Suppressor macrophage treated with lipopolysaccharide for 4 hours (primary cell): Measurements from ENCODE around the gene UPP2.
A peak's percentile ranks its signal among the peaks of the same experiment; 100 is the strongest.

ENCODE experiments used
- DNase-seq: peaks from one replicate; pipeline ENCODE4 v3.0.0-alpha.2; 2020

Gene UPP2

GRCh38 chr2:158112992-158113391 lies 11.3 kb downstream of the UPP2 start:
- no peak for DNase-seq

DNA sequence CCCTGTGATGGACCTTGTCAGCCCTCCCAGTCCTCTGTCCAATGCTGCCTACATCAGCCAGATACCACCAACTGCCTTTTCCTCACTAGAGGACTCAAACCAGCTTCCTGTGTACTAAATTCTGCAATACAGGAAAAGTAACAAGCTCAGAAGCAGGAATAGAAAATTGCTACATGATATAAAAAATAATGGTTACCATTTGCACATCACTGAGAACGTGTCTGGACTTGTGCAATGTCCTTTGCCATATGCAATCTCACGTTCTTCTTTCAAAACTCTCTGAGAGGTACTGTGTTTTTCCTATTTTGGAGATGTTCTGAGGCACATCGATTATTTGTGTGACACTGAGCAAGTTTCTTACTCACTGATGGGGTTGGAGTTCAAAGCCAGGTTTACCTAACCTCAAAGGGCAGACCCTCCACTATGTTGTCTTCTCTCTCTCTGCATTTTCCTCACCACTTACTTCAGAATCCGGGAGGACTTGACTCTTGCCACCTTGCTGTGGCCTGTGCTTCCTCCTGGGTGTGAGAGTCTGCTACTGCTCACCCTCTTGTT lies 12.1 kb downstream of the UPP2 start:
- peak; percentile 39 for DNase-seq

- DNase-seq = no peak
Observed at GRCh38 chr2:158114516-158114915, 12.8 kb downstream of the UPP2 start.

GRCh38 chr2:158115202-158115767 lies 13.6 kb downstream of the UPP2 start:
- DNase-seq = no peak

DNA sequence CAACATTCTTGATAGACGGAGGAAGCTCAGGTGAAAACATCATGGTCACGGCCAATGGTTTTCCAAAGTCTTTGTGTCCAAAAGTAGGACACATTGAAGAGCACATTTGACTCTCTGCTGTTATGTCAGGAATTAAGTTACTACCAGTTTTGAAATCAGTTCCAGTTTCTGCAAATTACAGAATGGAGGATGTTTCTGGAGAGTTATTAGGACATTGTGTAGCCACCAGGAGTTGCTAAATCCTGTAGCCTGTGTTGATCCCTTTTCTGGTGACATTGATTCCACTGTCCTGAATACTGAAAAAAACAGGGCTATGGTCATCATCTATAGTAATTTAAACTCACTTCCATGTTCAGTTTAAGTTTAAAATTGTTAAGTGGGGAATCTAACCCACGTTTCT lies 15.3 kb downstream of the UPP2 start:
- peak; percentile 27 for DNase-seq

GRCh38 chr2:158120102-158120501 lies 18.4 kb downstream of the UPP2 start:
- DNase-seq = no peak

DNA sequence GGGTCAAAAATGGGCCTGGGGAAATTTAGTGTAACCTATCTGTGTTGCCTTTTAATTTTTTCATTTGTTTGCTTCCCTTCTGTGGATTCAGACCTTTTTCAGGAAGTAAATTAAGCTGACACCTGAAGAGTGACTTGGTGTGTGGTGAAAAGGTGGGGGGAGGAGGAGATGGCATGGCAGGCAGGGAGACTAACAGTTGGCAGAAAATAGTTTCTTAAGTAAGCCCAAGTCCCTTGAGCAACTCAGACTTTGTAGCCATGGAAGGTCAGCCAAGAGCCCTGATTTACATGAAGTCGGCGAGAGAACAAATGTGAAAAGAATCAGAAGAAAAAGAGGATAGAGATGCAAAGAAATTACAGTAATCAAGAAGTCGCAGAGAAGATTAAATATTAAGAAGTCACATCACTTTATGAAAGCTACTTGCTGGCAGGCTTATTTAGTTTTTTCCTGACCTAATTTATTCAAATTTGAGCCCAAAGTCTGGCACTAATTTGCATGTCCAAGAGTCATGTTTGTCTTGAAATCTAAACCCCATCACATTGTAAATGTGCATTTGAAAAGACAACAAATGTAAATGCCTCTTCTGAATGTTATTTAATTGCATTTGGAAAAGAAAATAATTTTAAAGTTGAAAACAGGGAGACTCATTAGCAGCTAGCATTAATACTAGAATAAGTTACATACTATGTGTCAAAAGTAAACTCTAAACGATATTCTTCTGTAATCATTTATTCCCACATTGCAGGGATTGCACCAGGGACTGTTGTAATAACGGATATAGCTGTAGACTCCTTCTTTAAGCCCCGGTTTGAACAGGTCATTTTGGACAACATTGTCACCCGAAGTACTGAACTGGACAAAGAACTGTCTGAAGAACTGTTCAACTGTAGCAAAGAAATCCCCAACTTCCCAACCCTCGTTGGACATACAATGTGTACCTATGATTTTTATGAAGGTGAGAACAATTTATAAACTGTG lies 19.3 kb downstream of the UPP2 start:
- DNase-seq = no peak

DNA sequence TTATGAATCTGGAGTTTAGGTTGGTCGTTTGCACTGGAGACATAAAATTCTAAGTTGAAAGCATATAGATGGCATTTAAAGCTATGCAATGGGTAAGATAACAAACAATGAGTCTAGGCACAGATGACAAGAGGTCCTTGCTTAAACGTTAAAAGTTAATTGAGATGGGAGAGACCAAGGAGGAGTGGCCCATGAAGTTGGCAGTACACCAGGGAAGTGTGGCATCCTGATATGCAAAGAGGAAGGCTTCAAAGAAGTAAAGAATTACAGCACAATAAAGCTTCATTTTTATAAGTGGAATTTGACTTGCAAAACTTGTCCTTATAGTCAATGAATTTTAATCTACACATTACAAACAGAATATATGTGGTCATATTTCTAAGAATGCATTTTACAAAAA lies 23.2 kb downstream of the UPP2 start:
- no peak for DNase-seq

DNA sequence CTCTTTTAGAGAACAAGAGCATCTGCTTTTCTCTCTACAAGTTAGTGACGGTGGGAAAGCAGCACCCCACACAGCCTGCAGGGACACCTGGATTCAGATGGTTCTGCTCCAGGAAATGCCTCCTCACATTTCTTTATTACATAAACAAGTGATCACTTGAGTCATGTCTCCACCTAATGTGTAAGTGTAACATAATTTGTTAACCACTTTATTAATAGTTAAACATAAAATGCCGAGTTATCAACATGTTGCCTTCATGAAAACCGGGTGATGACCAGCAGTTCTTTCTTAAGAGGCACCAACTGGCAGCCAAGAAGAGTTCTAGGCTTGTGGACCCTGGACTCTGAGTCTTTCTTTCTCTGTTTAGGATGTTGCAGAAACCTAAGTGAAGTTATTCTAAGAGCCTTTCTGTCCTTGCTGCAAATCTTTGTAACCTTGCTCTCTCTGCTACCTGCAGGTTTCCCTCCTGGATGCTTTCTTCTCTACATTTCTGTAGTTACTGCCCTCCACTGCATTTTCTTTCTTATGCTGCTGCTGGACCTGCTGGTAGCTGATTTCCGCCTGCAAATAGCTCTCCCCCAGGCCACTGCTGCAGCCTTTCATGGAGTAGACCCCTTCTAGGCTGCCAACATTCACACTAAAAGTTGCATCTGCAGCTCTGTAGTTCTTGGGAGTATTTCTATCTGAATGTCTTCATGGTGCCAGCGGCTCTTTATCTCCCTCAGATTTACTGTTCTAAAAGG lies 24.3 kb downstream of the UPP2 start:
- DNase-seq = no peak

- DNase-seq = no peak
Observed at GRCh38 chr2:158127380-158127804, 25.7 kb downstream of the UPP2 start.

DNA sequence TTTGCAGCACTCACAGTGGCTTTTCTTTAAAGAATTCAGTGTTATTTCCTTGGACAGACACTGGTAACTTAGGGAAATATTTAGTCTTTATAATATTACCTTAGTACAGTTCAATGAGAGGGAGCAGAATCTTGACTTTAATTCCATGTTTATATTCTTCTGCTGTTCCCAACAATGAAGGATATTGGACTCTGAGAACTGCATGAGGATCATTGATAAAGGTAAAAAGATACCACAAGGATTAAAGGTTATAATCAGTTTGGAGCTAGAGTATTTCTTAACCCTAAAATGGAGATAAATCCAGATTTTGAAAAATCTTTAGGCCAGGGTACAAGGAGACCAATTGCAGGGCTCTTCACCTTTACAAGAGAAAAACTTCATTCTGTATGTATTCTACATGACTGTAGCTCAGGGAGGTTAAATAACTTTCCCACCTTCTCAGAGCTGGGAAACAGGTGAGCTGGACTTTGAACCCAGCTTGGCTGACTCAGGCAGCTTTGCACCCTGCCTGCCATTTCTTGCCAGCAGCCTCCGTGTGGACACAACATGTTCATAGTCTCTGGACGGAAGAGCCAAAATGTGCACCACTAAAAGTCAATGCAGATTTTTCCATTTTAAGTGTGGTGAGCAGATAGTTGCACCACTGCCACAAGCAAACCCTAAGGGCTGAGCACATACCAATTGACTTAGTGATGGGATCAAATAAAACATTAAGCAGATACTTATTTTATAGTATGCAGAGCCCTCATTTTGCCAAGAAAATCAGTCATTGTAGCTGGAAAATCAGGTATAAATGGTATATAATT lies 26.7 kb downstream of the UPP2 start:
- no peak for DNase-seq

DNA sequence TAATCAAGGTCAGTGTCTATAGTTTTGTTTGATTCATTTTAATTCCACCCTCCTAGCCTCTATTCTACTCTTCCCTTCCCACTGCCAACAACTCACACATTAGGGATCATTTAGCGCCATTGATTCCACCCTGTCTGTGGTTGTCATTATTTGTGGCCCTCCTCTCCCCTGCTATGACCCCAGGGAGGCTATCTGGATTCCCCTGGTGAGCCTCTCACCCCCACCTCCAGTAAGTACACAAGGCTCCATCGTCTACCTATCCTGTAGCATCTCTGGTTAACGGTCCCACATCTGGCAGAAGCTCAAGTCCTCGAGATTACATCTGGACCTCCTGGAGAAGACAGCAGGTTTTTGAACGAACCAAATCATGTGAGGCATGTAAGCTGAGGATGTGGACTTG lies 27.4 kb downstream of the UPP2 start:
- no peak for DNase-seq

DNA sequence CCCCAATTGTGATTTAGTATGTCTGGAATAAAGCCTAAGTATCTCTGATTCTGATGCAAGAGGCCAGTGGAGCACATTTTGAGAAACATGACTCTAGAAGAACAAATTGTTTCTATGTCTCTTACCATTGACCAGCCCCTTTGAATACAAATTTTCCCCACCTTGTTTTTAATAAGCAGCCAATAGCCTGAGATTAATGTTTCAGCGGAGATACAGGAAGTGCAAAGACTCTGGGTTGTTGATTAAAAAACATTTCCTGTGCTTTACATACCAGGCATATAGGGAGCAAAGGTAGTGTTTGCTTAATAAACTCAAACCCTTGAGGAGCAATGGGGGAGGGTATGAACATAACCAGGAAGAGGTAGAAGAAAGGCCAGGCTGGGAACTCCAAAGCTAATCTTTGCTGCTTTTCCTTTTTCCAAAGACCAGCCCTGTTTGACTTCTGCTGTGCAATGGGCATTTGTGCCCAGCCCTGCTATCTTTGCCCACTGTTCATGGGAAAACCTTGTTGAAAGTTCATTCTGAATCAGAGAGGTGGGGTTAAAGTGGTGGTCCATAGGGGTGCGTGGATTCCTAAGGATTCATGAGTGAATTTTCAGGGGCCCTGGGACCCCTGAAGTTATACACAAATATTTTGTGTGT lies 29.3 kb downstream of the UPP2 start:
- no peak for DNase-seq

DNA sequence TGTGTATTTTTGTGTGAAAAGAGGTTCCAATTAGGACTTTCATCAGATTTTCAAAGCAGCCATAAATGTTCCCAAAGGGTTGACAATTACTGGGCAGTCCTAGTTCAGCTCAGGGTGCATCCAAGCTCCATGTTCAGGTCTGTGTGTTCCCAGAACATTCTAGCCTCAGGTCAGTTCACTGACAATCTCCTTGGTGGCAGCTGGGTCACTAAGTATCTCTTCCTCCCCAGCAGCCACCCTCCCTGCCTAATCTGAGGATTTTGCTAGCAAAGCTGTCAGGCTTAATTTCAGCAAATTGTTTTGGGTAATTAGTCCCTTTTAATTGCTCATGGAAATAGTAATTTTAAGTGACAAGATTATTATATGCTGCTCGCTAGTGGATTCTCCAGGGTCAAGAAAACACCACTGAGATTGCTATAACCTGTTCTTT lies 29.8 kb downstream of the UPP2 start:
- no peak for DNase-seq

- DNase-seq = no peak
Observed at GRCh38 chr2:158131919-158132566, 30.4 kb downstream of the UPP2 start.

DNA sequence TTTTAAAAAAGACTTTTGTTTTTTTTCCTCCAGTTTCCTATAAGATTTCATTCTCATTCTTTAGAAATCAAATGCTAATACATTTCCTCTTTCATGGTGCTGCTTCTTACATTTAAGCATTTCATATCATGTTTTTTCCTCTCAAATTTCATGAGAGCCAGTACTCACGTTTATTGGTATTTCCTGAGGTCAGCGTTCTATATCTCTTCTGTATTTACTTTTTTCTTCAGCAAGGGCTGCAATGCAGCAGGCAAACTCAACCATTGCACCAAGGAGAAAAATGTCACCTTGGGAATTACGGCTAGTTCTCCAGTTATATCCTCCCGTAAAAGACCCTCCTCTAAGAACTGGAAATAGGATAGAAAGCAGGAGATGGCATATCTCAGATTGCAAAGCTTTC lies 32.4 kb downstream of the UPP2 start:
- DNase-seq = no peak

GRCh38 chr2:158134655-158135054 lies 33.0 kb downstream of the UPP2 start:
- DNase-seq = no peak

DNA sequence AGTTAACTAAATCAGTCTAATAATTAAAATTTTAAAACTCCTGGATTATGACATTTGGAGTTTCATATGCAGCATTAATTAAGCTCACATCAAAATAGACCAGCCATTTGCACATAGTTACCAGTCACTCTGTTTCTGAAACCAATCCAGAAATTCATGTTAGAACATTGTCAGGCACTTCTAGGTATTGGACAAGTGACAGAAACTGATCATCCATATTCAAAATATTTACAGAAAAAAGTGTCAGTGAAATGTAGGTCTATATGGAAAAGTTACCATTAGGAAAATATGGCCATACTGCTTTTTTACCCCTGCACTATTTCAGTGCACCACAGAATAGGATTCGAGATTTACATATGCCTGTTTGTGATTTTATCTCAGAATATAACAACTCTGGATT lies 33.4 kb downstream of the UPP2 start:
- no peak for DNase-seq

GRCh38 chr2:158138255-158138654 lies 36.6 kb downstream of the UPP2 start:
- no peak for DNase-seq

- DNase-seq = no peak
Observed at GRCh38 chr2:158140201-158140600, 38.5 kb downstream of the UPP2 start.

DNA sequence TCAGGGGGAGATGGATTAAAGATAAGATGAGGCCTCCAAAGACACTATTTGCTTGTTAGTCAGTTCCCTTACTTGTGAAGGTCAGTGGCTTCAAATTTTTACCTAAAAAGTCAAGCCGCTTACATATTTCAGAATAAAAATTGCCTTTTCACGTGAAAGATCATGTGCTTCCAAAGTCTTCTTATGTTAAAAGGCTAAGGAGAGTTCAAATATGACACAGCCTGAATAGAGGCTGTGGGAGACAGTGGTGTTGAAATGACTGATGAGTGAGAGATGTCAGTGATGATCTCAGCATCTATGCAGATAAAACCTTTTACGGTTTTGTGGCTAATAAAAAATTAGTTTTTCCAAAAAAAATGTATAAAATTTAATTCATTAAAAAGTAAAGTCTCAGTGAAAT lies 40.5 kb downstream of the UPP2 start:
- peak; percentile 55 for DNase-seq
